Activated T-cell treated with anti-CD3 and anti-CD28 coated beads, Interleukin-2, amount 50 U/mL, for 24 hours (primary cell): Measurements from ENCODE around the gene ARHGAP25.

Source experiments
- DNase-seq: peaks from one replicate; pipeline ENCODE4 v3.0.0-alpha.2; 2020
- H3K27ac Mint-ChIP-seq: 2 replicates; pipeline ENCODE4 v1.8.0; 2020; ENCODE audit warnings: mild to moderate bottlenecking, mixed read lengths
- H3K27me3 Mint-ChIP-seq: 2 replicates; pipeline ENCODE4 v1.8.0; 2020; ENCODE audit warnings: mixed read lengths
- H3K36me3 Mint-ChIP-seq: 2 replicates; pipeline ENCODE4 v1.8.0; 2020; ENCODE audit warnings: low read depth, mixed read lengths
- H3K4me1 Mint-ChIP-seq: 2 replicates; pipeline ENCODE4 v1.8.0; 2020; ENCODE audit warnings: low read depth, mixed read lengths
- H3K4me3 Mint-ChIP-seq: 2 replicates; pipeline ENCODE4 v1.8.0; 2020; ENCODE audit warnings: mild to moderate bottlenecking, moderate library complexity, mixed read lengths
- H3K9me3 Mint-ChIP-seq: 2 replicates; pipeline ENCODE4 v1.8.0; 2020; ENCODE audit warnings: mixed read lengths

The ARHGAP25 gene

GRCh38 chr2:68846091-68846490 is 111.5 kb downstream of the ARHGAP25 start:
- Mint-ChIP-seq H3K4me3 (no peak overlapping the region), H3K36me3 (no peaks in the 10 kb centered on the region), H3K27ac (no peak overlapping the region), H3K9me3 (no peaks in the 10 kb centered on the region), H3K4me1 (no peaks in the 10 kb centered on the region), H3K27me3 (peaks cover 19% of the 10 kb centered on the region)
- DNase-seq = no peak

GRCh38 chr2:68847751-68848150 is 113.1 kb downstream of the ARHGAP25 start:
- Mint-ChIP-seq H3K36me3 (no peaks in the 10 kb centered on the region), H3K4me1 (no peaks in the 10 kb centered on the region), H3K4me3 (no peak overlapping the region), H3K9me3 (no peaks in the 10 kb centered on the region), H3K27ac (no peak overlapping the region), H3K27me3 (peaks cover 19% of the 10 kb centered on the region)
- no peak for DNase-seq

GRCh38 chr2:68849579-68850030 is 115.0 kb downstream of the ARHGAP25 start:
- DNase-seq = no peak
- peaks cover 22% of the 10 kb centered on the region for H3K27me3 Mint-ChIP-seq
- no peaks in the 10 kb centered on the region for H3K36me3 Mint-ChIP-seq

GRCh38 chr2:68850524-68850923 is 115.9 kb downstream of the ARHGAP25 start:
- Mint-ChIP-seq H3K9me3 (no peaks in the 10 kb centered on the region), H3K36me3 (no peaks in the 10 kb centered on the region), H3K27ac (no peak overlapping the region), H3K27me3 (peaks cover 22% of the 10 kb centered on the region), H3K4me3 (no peak overlapping the region), H3K4me1 (no peaks in the 10 kb centered on the region)
- no peak for DNase-seq

More at GRCh38 chr2:68849579-68850030, 115.0 kb downstream of the ARHGAP25 start:
- H3K27ac Mint-ChIP-seq = no peak overlapping the region
- no peaks in the 10 kb centered on the region for H3K4me1 Mint-ChIP-seq
- no peak overlapping the region for H3K4me3 Mint-ChIP-seq
- H3K9me3 Mint-ChIP-seq = no peaks in the 10 kb centered on the region

- Mint-ChIP-seq H3K27ac (no peak overlapping the region), H3K4me3 (no peak overlapping the region), H3K9me3 (no peaks in the 10 kb centered on the region), H3K4me1 (peaks cover 6% of the 10 kb centered on the region), H3K27me3 (peaks cover 15% of the 10 kb centered on the region), H3K36me3 (no peaks in the 10 kb centered on the region)
- no peak for DNase-seq
Measured at GRCh38 chr2:68853035-68853434, 118.4 kb downstream of the ARHGAP25 start.

- no peak overlapping the region for H3K4me3 Mint-ChIP-seq
- no peaks in the 10 kb centered on the region for H3K36me3 Mint-ChIP-seq
- peaks cover 11% of the 10 kb centered on the region for H3K27me3 Mint-ChIP-seq
- peaks cover 9% of the 10 kb centered on the region for H3K4me1 Mint-ChIP-seq
- DNase-seq = no peak
- no peak overlapping the region for H3K27ac Mint-ChIP-seq
- H3K9me3 Mint-ChIP-seq = no peaks in the 10 kb centered on the region
Measured at GRCh38 chr2:68853915-68854314, 119.3 kb downstream of the ARHGAP25 start.

- Mint-ChIP-seq H3K27ac (no peak overlapping the region), H3K4me1 (peaks cover 9% of the 10 kb centered on the region), H3K4me3 (no peak overlapping the region), H3K27me3 (peaks cover 9% of the 10 kb centered on the region), H3K36me3 (no peaks in the 10 kb centered on the region), H3K9me3 (no peaks in the 10 kb centered on the region)
- no peak for DNase-seq
Measured at GRCh38 chr2:68854476-68854875, 119.9 kb downstream of the ARHGAP25 start.

- Mint-ChIP-seq H3K27me3 (peaks cover 5% of the 10 kb centered on the region), H3K36me3 (no peaks in the 10 kb centered on the region), H3K4me3 (no peak overlapping the region), H3K27ac (no peak overlapping the region), H3K9me3 (no peaks in the 10 kb centered on the region), H3K4me1 (peaks cover 9% of the 10 kb centered on the region)
- no peak for DNase-seq
Measured at GRCh38 chr2:68855550-68855949, 120.9 kb downstream of the ARHGAP25 start.

- Mint-ChIP-seq H3K4me1 (peaks cover 9% of the 10 kb centered on the region), H3K27ac (no peak overlapping the region), H3K36me3 (no peaks in the 10 kb centered on the region), H3K27me3 (peaks cover 5% of the 10 kb centered on the region), H3K9me3 (no peaks in the 10 kb centered on the region), H3K4me3 (no peak overlapping the region)
- DNase-seq = no peak
Measured at GRCh38 chr2:68857202-68857845, 122.7 kb downstream of the ARHGAP25 start.

- peaks cover 9% of the 10 kb centered on the region for H3K4me1 Mint-ChIP-seq
- H3K27ac Mint-ChIP-seq = no peak overlapping the region
- no peaks in the 10 kb centered on the region for H3K36me3 Mint-ChIP-seq
- no peaks in the 10 kb centered on the region for H3K9me3 Mint-ChIP-seq
- H3K27me3 Mint-ChIP-seq = peaks cover 5% of the 10 kb centered on the region
- no peak for DNase-seq
- no peak overlapping the region for H3K4me3 Mint-ChIP-seq
Measured at GRCh38 chr2:68857855-68858456, 123.3 kb downstream of the ARHGAP25 start.

- H3K36me3 Mint-ChIP-seq = no peaks in the 10 kb centered on the region
- DNase-seq = no peak
- no peak overlapping the region for H3K4me3 Mint-ChIP-seq
- H3K9me3 Mint-ChIP-seq = no peaks in the 10 kb centered on the region
- no peak overlapping the region for H3K27ac Mint-ChIP-seq
- H3K27me3 Mint-ChIP-seq = peaks cover 3% of the 10 kb centered on the region
- peaks cover 9% of the 10 kb centered on the region for H3K4me1 Mint-ChIP-seq
Measured at GRCh38 chr2:68860111-68860510, 125.5 kb downstream of the ARHGAP25 start.

GRCh38 chr2:68861330-68861729 is 126.7 kb downstream of the ARHGAP25 start:
- no peak overlapping the region for H3K27ac Mint-ChIP-seq
- peaks cover 3% of the 10 kb centered on the region for H3K27me3 Mint-ChIP-seq
- H3K9me3 Mint-ChIP-seq = no peaks in the 10 kb centered on the region
- H3K36me3 Mint-ChIP-seq = no peaks in the 10 kb centered on the region
- no peak overlapping the region for H3K4me3 Mint-ChIP-seq
- peaks cover 9% of the 10 kb centered on the region for H3K4me1 Mint-ChIP-seq
- DNase-seq = no peak

GRCh38 chr2:68862889-68863288 is 128.3 kb downstream of the ARHGAP25 start:
- Mint-ChIP-seq H3K9me3 (no peaks in the 10 kb centered on the region), H3K27ac (no peak overlapping the region), H3K4me1 (peaks cover 4% of the 10 kb centered on the region), H3K36me3 (no peaks in the 10 kb centered on the region), H3K4me3 (no peak overlapping the region), H3K27me3 (no peaks in the 10 kb centered on the region)
- DNase-seq = no peak

- no peak overlapping the region for H3K4me3 Mint-ChIP-seq
- no peak for DNase-seq
- no peaks in the 10 kb centered on the region for H3K27me3 Mint-ChIP-seq
- no peaks in the 10 kb centered on the region for H3K9me3 Mint-ChIP-seq
- H3K27ac Mint-ChIP-seq = no peak overlapping the region
- no peaks in the 10 kb centered on the region for H3K36me3 Mint-ChIP-seq
- no peaks in the 10 kb centered on the region for H3K4me1 Mint-ChIP-seq
Measured at GRCh38 chr2:68863996-68864395, 129.4 kb downstream of the ARHGAP25 start.

- no peak for DNase-seq
- Mint-ChIP-seq H3K9me3 (no peaks in the 10 kb centered on the region), H3K27me3 (no peaks in the 10 kb centered on the region), H3K27ac (no peak overlapping the region), H3K4me3 (no peak overlapping the region), H3K36me3 (no peaks in the 10 kb centered on the region), H3K4me1 (peaks cover 3% of the 10 kb centered on the region)
Measured at GRCh38 chr2:68865108-68865507, 130.5 kb downstream of the ARHGAP25 start.
